HTR-8/SVneo (cell line): ENCODE measurements around the gene CSNK1D.
"Not testable (repeated sequence)": the region's sequence is repeated elsewhere in the genome, so short reads cannot be mapped to it uniquely, and the experiment has no call there.

Source experiments
- DNase-seq: peaks from one replicate; pipeline ENCODE4 v3.0.0; 2011; ENCODE audit warnings: low spot score, mixed read lengths; ENCODE audit not compliant: insufficient read length
- FAIRE-seq: peaks from 2 replicates; lab custom pipeline; 2011; peaks lifted over from hg19 to GRCh38; lab: Jason Lieb, UNC

Gene CSNK1D

DNA sequence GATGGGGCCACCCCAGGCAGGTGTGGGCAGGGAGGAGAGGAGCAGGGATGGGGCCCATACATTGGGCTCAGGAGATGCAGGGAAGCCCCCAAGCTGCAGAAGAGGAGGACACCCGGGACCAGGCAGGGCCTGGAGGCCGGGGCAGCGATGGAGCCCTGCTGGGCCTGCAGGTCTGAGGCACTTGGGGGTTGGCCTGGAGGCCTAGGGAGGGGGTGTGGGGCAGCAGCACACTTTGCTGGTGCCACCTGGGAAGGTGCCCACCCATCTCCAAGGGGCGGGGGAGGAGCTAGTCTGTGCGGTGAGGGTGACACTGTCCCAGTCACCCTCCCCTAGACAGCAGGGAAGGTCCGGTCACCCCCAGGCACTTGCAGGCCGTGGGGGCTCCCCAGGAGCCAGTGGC, 54.4 kb downstream of the CSNK1D start:
- DNase-seq (no peak), FAIRE-seq (no peak)

DNA sequence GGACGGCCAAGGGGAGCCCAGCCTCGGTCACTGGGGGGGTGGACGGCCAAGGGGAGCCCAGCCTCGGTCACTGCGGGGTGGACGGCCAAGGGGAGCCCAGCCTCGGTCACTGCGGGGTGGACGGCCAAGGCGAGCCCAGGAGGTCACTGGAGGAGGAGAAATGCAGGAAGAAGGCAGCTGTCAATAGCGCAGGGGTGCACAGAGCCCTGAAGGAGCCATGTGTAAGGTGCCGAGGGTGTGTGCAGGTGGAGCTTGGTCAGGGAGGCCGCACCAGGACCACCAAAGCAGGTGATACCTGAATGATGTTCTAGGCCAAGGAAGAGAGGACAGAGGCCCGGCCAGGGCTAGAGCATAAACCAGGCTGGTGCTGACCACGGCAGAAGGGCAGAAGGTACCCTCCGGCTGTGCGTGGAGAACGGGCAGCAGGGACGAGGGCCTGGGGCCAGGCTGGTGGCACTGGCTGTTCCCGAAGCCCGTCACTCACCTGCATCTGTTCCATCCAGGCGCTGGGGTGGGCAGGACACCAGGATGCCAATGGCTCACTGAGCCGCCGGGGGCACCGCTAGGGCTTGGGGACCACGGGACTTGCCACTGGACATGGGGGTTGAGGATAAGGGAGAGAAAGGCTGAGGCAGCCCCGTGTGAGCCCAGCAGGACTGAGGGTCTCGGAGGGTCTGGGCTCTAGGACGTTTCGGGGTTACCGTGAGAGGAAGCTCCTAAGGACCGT, 55.0 kb downstream of the CSNK1D start:
- FAIRE-seq: no peak
- no peak for DNase-seq

DNA sequence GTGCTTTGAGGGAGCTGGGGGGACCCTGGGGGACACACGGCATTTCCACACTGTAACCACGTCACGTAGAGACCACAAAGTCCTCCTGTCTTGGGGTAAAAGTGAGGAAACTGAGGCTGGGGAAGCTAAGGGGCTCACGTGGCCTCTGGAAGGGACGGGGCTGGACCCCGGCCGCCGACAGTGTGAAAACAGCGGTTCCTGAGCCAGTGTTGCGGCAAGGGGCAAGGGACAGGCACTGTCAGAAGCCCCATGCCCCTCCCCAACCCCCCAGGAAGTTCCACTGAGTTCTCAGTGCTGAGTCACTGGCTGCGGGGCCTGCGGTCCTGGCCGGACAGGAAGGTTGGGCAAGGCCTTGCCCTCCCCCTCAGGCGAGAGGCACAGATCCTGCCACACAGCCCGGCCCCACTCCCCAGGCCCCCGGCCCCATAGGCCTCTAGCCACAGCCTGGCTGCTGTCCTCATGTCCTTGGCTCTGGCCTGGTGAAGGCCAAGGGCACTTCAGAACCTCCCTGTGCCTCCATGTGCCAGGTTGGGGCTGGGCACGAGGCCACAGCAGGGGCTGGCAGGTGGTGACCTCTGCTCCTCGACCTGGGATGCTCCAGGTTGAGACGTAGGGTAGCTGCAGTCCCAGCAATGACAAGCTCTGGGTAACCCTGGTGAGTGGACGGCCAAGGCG, 55.8 kb downstream of the CSNK1D start:
- FAIRE-seq (peak; percentile 69), DNase-seq (peak; percentile 81)

DNA sequence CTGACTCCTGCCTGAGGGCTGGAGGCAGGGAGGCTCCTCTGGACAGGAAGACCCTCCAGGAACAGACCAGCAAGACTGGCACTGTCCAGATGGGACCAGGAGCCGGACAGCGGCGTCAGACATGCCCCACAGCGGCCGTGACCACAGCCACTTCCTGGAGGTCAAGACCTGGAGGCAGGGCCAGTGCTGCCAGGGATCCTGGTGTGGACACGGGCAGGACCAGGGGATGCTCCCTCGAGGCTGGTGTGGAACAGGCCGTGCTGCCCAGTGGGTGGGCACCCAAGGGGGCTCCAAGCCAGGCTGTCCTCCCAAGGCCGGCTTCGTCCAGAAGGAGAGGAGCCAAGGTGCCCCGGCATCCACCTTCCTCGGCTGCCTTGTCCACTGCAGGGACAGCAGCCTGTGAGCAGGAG, 56.4 kb downstream of the CSNK1D start:
- FAIRE-seq: no peak

DNA sequence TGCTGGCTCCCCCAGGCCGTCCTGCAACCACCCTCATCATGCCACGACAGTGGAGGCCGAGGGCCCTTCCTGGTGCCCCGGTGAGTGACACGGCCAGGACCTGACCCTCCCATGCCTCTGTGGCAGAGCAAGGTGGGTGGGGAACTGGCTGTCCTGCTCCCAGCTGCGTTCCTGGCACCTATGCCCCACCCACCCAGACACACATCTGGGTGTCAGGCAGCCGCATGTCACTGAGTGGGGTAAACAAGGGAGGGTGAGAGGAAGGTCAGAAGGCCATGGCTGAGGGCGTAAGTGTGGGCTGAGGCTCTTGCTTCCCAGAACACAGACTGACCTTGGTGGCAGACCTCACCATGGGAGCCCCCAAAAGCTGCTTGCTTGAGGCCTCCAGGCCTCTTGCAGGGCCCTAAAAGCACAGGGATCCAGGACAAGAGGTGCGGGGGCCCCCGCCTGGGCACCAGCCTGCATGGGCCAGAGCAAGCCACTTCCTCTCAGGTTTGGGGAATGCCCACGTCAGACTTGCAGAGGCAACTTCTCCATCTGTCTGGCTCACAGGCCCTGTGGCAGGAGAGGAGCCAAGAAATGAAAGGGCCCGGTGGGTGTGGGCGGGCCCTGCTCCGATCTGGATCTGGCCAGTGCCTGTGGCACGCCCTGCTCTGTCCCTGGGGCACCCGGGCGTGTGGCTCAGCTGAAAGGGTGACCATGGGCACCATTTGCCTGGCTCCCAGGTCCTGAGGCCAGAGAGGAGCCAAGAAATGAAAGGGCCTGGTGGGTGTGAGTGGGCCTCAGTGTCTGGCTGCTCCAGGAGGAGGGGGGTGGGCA, 57.0 kb downstream of the CSNK1D start:
- no peak for FAIRE-seq
- DNase-seq: no peak

More for the DNA sequence above, 56.4 kb downstream of the CSNK1D start:
- no peak for DNase-seq

DNA sequence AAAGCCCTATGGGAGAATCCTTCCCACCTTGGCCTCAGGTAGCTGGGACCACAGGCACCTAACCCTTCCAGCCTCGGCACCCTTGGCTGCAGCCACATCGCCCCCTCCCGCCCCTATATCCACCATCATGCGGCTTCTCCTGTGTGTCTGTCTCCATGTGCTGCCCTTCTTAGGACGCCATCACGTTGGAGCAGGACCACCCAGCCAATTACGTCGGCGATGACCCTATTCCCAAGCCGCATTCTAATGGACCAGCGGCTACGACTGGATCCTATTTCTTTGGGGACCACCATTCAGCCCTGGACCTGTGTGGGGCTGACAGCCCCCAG, 57.6 kb downstream of the CSNK1D start:
- FAIRE-seq (no peak), DNase-seq (no peak)

DNA sequence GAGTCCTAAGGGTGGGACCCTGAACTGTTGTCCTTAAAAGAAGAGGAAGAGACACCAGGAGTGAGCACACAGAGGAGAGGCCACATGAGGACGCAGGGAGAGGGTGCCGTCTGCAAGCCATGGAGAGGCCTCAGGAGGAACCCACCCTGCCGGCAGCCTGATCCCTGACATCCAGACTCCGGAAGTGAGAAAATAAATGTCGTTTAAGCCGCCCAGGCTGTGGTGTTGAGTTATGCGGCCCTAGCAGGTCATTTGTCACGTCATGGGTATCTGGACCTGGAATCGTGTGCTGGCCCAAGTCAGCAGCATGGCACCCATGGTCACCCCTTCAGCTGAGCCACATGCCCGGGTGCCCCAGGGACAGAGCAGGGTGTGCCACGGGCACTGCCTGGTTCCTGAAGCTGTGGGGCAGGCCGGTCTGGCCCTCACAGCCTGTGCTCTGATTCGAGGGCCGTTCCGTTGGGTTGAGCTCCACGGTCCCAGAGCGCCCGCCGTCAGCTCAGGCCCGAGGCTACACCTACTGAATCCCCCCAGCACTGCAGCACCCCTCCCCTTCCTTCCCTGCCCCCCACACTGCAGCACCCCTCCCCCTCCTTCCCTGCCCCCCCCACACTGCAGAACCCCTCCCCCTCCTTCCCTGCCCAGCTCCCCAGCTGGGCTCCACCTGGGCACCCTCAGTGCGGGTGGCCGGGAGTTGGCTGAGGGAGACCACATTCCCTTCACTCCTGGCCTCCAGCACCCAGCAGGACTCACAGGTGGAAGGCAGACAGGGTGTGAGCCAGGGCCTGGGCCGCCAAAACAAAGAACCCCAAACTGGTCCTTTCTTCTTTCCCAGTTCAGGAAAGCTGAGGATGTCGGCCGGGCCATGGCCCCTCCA, 58.2 kb downstream of the CSNK1D start:
- DNase-seq (no peak), FAIRE-seq (no peak)

DNA sequence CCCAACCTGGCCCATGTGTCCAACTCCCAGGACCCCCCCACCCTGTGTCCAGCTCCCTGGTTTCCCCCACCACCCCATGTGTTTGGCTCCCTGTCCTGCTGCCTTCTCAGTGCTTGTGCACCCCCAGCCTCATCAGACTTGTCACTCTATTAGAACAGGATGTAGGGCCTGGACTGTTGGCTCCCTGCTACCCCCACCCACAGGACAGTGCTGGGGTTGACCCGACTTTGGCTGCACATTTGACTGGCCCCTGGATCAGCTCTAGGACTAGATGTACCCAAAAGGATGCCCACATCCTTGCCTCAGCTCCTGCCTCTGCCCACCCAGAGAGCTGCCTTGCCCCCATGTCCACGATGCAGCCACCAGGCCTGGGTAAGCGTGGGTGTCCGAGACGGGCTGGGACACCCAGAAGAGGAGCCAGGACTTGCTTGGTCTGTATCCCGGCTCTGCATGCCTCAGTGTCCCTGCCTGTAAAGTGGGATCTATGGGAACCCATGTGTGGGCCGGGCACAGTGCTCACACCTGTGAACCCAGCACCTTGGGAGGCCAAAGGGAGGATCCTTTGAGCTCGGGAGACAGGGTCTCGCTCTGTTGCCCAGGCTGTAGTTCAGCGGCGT, 59.4 kb downstream of the CSNK1D start:
- FAIRE-seq (no peak), DNase-seq (no peak)

DNA sequence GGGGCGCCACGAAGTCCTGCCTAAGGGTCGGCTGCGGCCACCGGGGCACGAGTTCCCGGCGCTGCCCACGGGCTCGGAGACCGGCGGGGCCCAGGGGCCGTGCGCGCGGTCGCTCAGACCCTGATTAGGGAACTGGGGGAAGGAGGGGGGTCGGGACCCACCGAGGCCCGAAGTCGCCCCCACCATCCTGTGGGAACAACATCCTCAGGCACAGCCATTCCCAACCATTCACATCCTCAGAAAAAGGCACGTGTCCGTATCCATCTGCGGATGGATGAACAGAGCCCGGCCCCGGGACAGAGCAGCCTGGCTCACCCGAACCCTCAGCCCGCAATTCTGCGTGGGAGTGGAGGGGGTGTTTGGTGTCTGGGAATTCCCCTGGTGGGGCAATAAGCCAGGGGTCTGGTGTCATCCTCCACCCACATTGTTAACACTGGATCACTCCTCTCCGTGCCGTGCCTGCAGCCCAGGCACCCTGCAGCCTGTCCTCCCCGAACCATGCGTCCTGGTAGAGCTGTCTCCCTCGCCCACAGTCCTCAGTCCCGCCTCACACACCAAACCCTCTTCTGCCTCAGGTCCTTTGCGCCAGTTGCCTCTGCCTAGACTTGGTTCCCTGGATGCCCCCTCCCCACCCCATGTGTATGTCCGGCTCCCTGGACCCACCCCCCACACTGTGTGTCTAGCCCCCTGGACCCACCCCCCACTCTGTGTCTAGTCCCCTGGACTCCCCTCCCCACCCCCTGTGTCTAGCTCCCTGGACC, 60.1 kb downstream of the CSNK1D start:
- DNase-seq (peak; percentile 80), FAIRE-seq (peak; percentile 82)

DNA sequence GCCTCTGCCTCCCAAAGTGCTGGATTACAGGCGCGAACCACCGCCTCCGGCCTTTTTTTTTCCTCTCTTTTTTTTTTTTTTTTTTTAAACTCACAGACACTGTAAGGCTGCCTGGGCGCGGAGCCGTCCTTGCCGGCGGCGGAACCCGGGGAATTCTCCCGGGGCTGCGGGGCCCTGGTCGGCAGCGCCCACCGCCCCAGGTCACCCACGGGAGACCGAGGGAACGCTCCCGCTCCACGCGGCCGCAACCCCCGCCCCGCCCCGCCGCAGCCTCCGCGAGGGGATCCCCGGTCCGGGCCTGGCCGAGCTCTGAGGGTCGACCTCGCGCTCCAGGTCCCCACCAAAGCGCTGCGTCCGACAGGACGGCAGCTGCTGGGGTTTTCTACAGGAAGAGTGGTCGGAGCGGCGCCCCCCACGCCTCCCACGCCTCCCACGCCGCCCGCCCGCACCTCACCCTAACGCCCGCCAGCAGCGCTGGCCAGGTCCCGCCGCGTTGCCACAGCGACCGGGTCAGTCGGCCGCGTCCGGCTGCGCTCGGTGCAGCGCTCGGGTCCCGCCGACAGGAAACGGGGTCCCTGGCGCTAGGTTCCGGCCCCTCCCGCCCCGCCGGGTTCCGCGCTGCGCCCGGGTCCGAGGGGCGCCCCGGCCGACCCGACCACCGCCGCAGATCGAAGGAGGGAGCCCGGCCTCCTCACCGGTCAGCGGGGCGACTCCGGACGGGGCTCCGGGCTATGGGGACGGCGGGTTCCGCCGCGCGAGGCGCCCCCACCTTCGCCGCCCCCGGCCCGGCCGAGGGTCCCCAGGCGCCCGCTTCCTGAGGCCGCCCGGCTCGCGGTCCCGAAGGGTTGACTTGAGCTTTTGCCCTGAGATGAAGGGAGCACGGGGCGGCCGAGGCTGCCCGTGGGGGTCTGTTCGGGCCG, 60.9 kb downstream of the CSNK1D start, which contains the start of gene CCDC57:
Gene CCDC57 (minus strand): TSS at position 512 of the 920 bp plus-strand sequence. CDS start 10,898 bp downstream, outside the sequence.
- FAIRE-seq: no peak
- peak; percentile 80 for DNase-seq

DNA sequence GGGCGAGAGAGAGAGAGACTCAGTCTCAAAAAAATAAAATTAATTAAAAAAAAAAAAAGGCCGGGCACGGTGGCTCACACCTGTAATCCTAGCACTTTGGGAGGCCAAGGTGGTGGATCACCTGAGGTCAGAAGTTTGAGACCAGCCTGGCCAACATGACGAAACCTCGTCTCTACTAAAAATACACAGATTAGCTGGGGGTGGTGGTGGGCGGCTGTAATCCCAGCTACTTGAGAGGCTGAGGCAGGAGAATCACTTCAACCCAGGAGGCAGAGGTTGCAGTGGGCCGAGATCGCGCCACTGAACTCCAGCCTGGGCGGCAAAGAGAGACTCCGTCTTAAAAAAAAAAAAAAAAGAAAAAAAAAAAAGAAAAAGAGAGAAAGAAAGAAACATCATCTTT, 62.8 kb downstream of the CSNK1D start:
- DNase-seq, FAIRE-seq: not testable (repeated sequence)

DNA sequence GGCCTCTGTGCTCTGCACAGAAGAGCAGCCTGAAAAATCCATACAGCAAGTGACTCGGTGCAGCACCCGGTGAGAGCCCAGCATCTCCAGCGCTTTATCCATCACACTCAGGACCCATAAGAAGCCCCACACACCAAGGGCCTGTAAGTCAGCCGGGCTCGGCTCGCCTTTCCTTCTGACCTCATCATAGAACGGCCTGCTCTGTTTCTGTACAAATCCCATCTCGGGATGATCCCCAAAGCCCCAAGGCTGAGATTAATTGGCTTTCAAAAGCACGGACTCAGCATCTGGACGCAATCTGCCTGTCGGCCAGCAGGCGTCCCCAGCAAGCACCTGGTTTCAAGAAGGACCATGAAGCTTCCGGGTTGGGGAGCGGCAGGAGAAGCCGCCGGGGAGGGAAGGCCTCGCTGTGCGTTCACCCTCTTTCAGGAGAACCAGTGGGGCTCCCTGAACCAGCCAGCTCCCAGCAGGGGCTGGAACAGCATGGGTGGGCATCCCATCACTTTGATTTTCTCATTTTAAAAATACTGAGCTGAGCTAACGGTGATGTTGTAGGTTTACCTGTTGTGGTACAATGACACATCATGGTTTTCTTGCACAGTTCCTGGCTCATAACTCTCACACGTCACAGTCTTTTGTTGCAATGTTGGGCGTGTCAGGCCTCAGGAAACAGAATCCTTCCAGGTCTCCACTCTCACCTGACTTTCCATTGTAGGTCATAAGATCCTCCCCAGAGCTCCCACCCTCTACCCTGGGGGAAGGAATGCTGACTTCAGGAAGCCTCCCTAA, 67.6 kb downstream of the CSNK1D start:
- FAIRE-seq (no peak), DNase-seq (peak; percentile 80)

DNA sequence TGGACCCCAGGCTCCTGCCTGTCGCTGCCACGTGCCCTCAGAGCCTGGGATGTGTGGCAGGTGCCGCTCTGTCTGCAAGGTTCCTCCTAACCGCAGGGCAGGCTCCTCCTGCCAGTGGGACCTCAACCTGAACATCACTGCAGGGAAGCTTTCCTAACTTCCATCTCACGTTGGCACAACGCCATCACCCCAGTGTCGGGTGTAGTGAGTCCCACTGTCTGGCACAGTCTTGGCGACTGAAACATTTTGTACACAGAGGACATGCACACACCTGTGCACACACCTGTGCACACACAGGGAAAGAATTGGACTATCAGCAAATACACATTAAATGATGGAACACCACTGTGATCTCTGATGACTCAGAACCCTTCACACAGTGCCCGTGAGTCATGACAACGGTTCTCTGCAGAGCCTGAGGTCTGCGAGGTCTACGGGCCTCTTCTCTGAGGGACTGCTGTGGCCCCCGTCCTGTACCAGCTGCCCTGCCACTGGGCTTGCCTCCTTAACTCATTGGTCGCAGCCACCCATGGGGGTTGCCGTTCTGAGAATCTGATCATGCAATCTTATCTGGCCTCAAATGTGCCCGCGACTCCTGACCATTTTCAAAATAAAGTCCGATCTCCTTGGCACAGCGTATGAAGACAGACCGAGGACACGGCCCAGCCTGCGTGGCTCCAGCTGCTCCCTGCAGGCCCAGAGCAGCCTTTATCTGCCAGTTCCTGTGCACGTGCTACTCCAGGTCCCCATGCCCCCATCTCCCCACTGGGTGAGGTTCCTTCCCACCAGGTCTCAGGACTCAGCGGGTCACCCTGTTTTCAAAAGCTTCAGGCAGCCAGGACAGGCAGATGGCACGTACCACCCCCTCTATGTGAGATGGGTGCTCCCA, 68.4 kb downstream of the CSNK1D start:
- DNase-seq (no peak), FAIRE-seq (no peak)

DNA sequence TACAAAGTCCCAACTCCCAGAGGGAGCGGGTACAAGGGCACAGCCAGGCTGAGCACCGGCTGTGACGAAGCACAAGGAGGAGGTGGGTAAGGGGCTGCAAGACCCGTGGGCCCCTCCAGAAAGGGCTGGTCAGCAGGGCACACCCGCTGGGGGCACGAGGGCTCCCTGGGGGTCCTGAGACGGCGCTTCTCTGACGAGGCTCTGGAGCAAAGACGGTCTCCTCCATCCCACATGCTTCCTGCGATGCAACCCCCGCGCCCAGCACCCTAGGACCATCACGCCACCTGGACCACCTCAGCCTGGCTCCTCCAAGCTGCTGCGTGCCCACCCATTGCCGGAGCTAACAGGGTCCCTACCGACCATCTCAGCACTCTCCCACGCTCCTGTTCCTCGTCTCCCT, 69.6 kb downstream of the CSNK1D start:
- DNase-seq (no peak), FAIRE-seq (no peak)

DNA sequence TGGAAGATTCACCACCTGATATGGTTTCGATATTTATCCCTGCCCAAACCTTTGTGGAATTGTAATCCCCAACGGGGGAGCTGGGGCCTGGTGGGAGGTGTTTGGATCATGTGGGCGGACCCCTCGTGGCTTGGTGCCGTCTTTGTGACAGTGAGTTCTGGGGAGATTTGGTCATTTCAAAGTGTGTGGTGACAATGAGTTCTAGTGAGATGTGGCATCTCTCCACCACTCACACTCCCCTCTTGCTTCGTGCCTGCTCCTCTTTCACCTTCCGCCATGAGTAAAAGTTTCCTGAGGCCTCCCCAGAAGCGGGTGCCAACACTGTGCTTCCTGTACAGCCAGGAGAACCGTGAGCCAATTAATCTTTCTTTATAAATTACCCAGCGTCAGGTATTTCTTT, 70.5 kb downstream of the CSNK1D start:
- FAIRE-seq: no peak

DNA sequence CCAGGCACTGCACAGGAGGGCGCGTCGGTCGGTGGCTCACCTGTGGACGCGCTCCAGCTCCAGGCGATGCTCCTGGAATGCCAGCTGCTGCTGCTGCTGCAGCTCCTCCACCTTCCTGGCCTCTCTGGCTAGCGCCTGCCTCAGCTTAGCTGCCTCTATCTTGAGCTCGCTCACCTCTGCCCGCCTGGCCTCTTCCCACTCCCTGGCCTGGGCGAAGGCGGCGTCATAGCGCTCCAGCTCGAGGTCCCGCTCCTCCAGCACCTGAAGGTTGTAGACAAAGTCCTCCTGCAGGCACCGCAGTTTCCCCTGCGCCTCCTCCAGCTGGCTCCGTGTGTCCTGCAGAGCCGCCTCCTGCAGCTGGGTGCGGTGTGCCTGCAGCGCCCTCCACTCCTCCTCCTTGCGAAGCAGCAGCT, 72.0 kb downstream of the CSNK1D start:
- no peak for DNase-seq

More for the DNA sequence above, 70.5 kb downstream of the CSNK1D start:
- no peak for DNase-seq

More for the DNA sequence above, 72.0 kb downstream of the CSNK1D start:
- FAIRE-seq: no peak
